Activated CD4-positive, alpha-beta T cell treated with anti-CD3 and anti-CD28 coated beads for 36 hours (primary cell): ENCODE results near the gene LOXL3. TPM values are rescaled to one million over a fixed set of nuclear protein-coding genes. Genes with fewer than 3 reads are reported as not detected.

Source experiments
- ATAC-seq: fragments of 200-7000 bp; cut with Tn5 transposase; one replicate; pipeline ENCODE4 v1.10.0; 2021; ENCODE audit warnings: mild to moderate bottlenecking, moderate library complexity
- CTCF ChIA-PET: fragments of 350-600 bp; sonication (Branson Sonifier 250); formaldehyde crosslinking; loops from one replicate; lab custom pipeline; 2021; ENCODE audit warnings: antibody characterized with exemption; lab: Charles Lee
- POLR2A ChIA-PET: fragments of 350-600 bp; sonication (Branson Sonifier 250); formaldehyde crosslinking; loops from one replicate; lab custom pipeline; 2021; ENCODE audit warnings: antibody characterized with exemption, inconsistent platforms; lab: Charles Lee
- DNase-seq: peaks from one replicate; pipeline ENCODE4 v3.0.0-alpha.2; 2020
- H3K27ac Mint-ChIP-seq: one replicate; pipeline ENCODE4 v1.8.0; 2021; ENCODE audit warnings: mixed read lengths
- H3K27me3 Mint-ChIP-seq: one replicate; pipeline ENCODE4 v1.8.0; 2021; ENCODE audit warnings: mixed read lengths
- H3K36me3 Mint-ChIP-seq: one replicate; pipeline ENCODE4 v1.8.0; 2021; ENCODE audit warnings: low read depth, mixed read lengths
- H3K4me1 Mint-ChIP-seq: one replicate; pipeline ENCODE4 v1.8.0; 2021; ENCODE audit warnings: mixed read lengths
- H3K4me3 Mint-ChIP-seq: one replicate; pipeline ENCODE4 v1.8.0; 2021; ENCODE audit warnings: mild to moderate bottlenecking, moderate library complexity, mixed read lengths
- H3K9me3 Mint-ChIP-seq: one replicate; pipeline ENCODE4 v1.8.0; 2021; ENCODE audit warnings: low read depth, mixed read lengths
- intact Hi-C, 2 experiments: fragments of 100-400 bp; cut with DNase I in 1 of 2; cut with micrococcal nuclease in 1 of 2; formaldehyde crosslinking; loops; one replicate each; pipeline versions ENCODE4 v1.14.2 to v1.15.1; 2022 to 2024; cut with DNase I, micrococcal nuclease
- total RNA-seq, 2 experiments: library from RNA; stranded (reverse); gene quantifications; one replicate each; pipeline ENCODE4 v1.2.3, GENCODE V29; 2021

The LOXL3 gene
- total RNA-seq, 2 experiments from 2014 or later, result 0.86 to 0.96 TPM

- DNase-seq (peak; percentile 54), ATAC-seq (peak; percentile 61)
- Mint-ChIP-seq H3K36me3 (no peaks in the 10 kb centered on the region), H3K9me3 (no peaks in the 10 kb centered on the region), H3K27me3 (peaks cover 30% of the 10 kb centered on the region), H3K4me3 (peak overlapping the region; percentile 57), H3K4me1 (peaks cover 8% of the 10 kb centered on the region), H3K27ac (no peak overlapping the region)
- POLR2A ChIA-PET, result no interaction called here
- CTCF ChIA-PET, result interaction anchor here (0.6 kb wide), 1 partner anchor 67 kb away, joined by 3 read pairs; the partner anchor contains the start of gene CCDC142
- intact Hi-C loops, result loop anchor here in 1 of 2 experiments (2.0 kb wide), 1 partner anchor 18 kb away; no protein-coding TSS in a partner anchor
Observed at GRCh38 chr2:74548900-74549826, 4.6 kb downstream of the LOXL3 start.

- H3K4me1 Mint-ChIP-seq, result peaks cover 6% of the 10 kb centered on the region
- no peak overlapping the region for H3K27ac Mint-ChIP-seq
- H3K36me3 Mint-ChIP-seq, result no peaks in the 10 kb centered on the region
- no peak for DNase-seq
- no peak for ATAC-seq
- intact Hi-C loops, result loop anchor here in 1 of 2 experiments (2.0 kb wide), 1 partner anchor 18 kb away; no protein-coding TSS in a partner anchor
- H3K9me3 Mint-ChIP-seq, result no peaks in the 10 kb centered on the region
- H3K27me3 Mint-ChIP-seq, result peaks cover 30% of the 10 kb centered on the region
- ChIA-PET CTCF (no interaction called here), POLR2A (no interaction called here)
- peak overlapping the region; percentile 53 for H3K4me3 Mint-ChIP-seq
Observed at GRCh38 chr2:74548285-74548899, 5.3 kb downstream of the LOXL3 start.

GRCh38 chr2:74546004-74546403, 7.7 kb downstream of the LOXL3 start:
- POLR2A ChIA-PET, result no interaction called here
- Mint-ChIP-seq H3K36me3 (no peaks in the 10 kb centered on the region), H3K27ac (no peak overlapping the region), H3K9me3 (no peaks in the 10 kb centered on the region), H3K4me3 (no peak overlapping the region), H3K27me3 (peaks cover 32% of the 10 kb centered on the region), H3K4me1 (peaks cover 6% of the 10 kb centered on the region)
- ATAC-seq (no peak), DNase-seq (no peak)
- CTCF ChIA-PET, result interaction anchor here (1.7 kb wide), 1 partner anchor 15 kb away, joined by 6 read pairs; no protein-coding TSS in a partner anchor
- intact Hi-C loops, result no loop called here

GRCh38 chr2:74544634-74545033, 9.1 kb downstream of the LOXL3 start:
- H3K4me3 Mint-ChIP-seq, result no peak overlapping the region
- peak; percentile 41 for DNase-seq
- ATAC-seq, result no peak
- CTCF ChIA-PET, result interaction anchor here (1.1 to 1.8 kb wide), 3 partner anchors 9 to 43 kb away, joined by 3 to 6 read pairs (median 6); no protein-coding TSS in a partner anchor
- POLR2A ChIA-PET, result interaction anchor here (0.6 kb wide), 1 partner anchor 124 kb away, joined by 3 read pairs; no protein-coding TSS in a partner anchor
- no peaks in the 10 kb centered on the region for H3K36me3 Mint-ChIP-seq
- intact Hi-C loops, result no loop called here
- H3K9me3 Mint-ChIP-seq, result no peaks in the 10 kb centered on the region
- no peak overlapping the region for H3K27ac Mint-ChIP-seq
- peaks cover 6% of the 10 kb centered on the region for H3K4me1 Mint-ChIP-seq
- peaks cover 26% of the 10 kb centered on the region for H3K27me3 Mint-ChIP-seq

- H3K27ac Mint-ChIP-seq, result no peak overlapping the region
- CTCF ChIA-PET, result interaction anchor here (0.7 to 1.1 kb wide), 3 partner anchors 28 to 99 kb away, joined by 3 to 5 read pairs (median 3); partner anchors contain the start of gene WBP1
- DNase-seq (no peak), ATAC-seq (no peak)
- no peak overlapping the region for H3K4me3 Mint-ChIP-seq
- no peaks in the 10 kb centered on the region for H3K36me3 Mint-ChIP-seq
- intact Hi-C loops, result loop anchor here in 1 of 2 experiments (2.0 kb wide), 1 partner anchor 20 kb away; no protein-coding TSS in a partner anchor
- POLR2A ChIA-PET, result interaction anchor here (0.6 kb wide), 1 partner anchor 41 kb away, joined by 8 read pairs; no protein-coding TSS in a partner anchor
- H3K4me1 Mint-ChIP-seq, result no peaks in the 10 kb centered on the region
- no peaks in the 10 kb centered on the region for H3K9me3 Mint-ChIP-seq
- H3K27me3 Mint-ChIP-seq, result peaks cover 31% of the 10 kb centered on the region
Observed at GRCh38 chr2:74542978-74543377, 10.8 kb downstream of the LOXL3 start.

- ChIA-PET CTCF (interaction anchor here (0.7 to 1.4 kb wide), 3 partner anchors 8 to 46 kb away, joined by 3 to 4 read pairs (median 3); no protein-coding TSS in a partner anchor), POLR2A (no interaction called here)
- Mint-ChIP-seq H3K4me1 (no peaks in the 10 kb centered on the region), H3K4me3 (no peak overlapping the region), H3K27me3 (peaks cover 27% of the 10 kb centered on the region), H3K27ac (no peak overlapping the region), H3K36me3 (no peaks in the 10 kb centered on the region), H3K9me3 (no peaks in the 10 kb centered on the region)
- no peak for ATAC-seq
- intact Hi-C loops, result no loop called here
- no peak for DNase-seq
Observed at GRCh38 chr2:74540291-74540690, 13.5 kb downstream of the LOXL3 start.

- ChIA-PET POLR2A (no interaction called here), CTCF (interaction anchor here (1.7 kb wide), 1 partner anchor 58 kb away, joined by 3 read pairs; no protein-coding TSS in a partner anchor)
- Mint-ChIP-seq H3K9me3 (no peaks in the 10 kb centered on the region), H3K4me3 (no peak overlapping the region), H3K27ac (no peak overlapping the region), H3K4me1 (no peaks in the 10 kb centered on the region), H3K27me3 (peaks cover 27% of the 10 kb centered on the region), H3K36me3 (no peaks in the 10 kb centered on the region)
- no peak for ATAC-seq
- intact Hi-C loops, result no loop called here
- no peak for DNase-seq
Observed at GRCh38 chr2:74538881-74539339, 14.8 kb downstream of the LOXL3 start.

- no peaks in the 10 kb centered on the region for H3K9me3 Mint-ChIP-seq
- CTCF ChIA-PET, result no interaction called here
- POLR2A ChIA-PET, result no interaction called here
- ATAC-seq (no peak), DNase-seq (no peak)
- intact Hi-C loops, result no loop called here
- H3K27me3 Mint-ChIP-seq, result peaks cover 20% of the 10 kb centered on the region
- H3K4me3 Mint-ChIP-seq, result no peak overlapping the region
- H3K4me1 Mint-ChIP-seq, result peaks cover under 1% of the 10 kb centered on the region
- peaks cover 6% of the 10 kb centered on the region for H3K36me3 Mint-ChIP-seq
- H3K27ac Mint-ChIP-seq, result no peak overlapping the region
Observed at GRCh38 chr2:74537140-74537539, 16.6 kb downstream of the LOXL3 start.

GRCh38 chr2:74536166-74536950, 17.4 kb downstream of the LOXL3 start:
- POLR2A ChIA-PET, result no interaction called here
- H3K27me3 Mint-ChIP-seq, result peaks cover 19% of the 10 kb centered on the region
- CTCF ChIA-PET, result interaction anchor here (0.6 kb wide), 1 partner anchor 9 kb away, joined by 3 read pairs; no protein-coding TSS in a partner anchor
- ATAC-seq (peak; percentile 37), DNase-seq (no peak)
- H3K4me1 Mint-ChIP-seq, result peaks cover 9% of the 10 kb centered on the region
- no peak overlapping the region for H3K4me3 Mint-ChIP-seq
- no peak overlapping the region for H3K27ac Mint-ChIP-seq
- H3K9me3 Mint-ChIP-seq, result no peaks in the 10 kb centered on the region
- peaks cover 12% of the 10 kb centered on the region for H3K36me3 Mint-ChIP-seq
- intact Hi-C loops, result no loop called here

- CTCF ChIA-PET, result interaction anchor here (0.5 kb wide), 1 partner anchor 1236 kb away, joined by 3 read pairs; no protein-coding TSS in a partner anchor
- POLR2A ChIA-PET, result no interaction called here
- intact Hi-C loops, result no loop called here
- Mint-ChIP-seq H3K27ac (no peak overlapping the region), H3K9me3 (no peaks in the 10 kb centered on the region), H3K27me3 (peaks cover 19% of the 10 kb centered on the region), H3K4me3 (no peak overlapping the region), H3K4me1 (peaks cover 16% of the 10 kb centered on the region), H3K36me3 (peaks cover 18% of the 10 kb centered on the region)
- no peak for ATAC-seq
- DNase-seq, result no peak
Observed at GRCh38 chr2:74535440-74535965, 18.2 kb downstream of the LOXL3 start.
